Vagina (tissue), 2 donors: ENCODE results near the gene RBP5.

ENCODE experiments used
- POLR2A ChIP-seq, 2 donors: fragments of 450-650 bp; IDR thresholded peaks; one replicate each; pipeline ENCODE4 v1.6.1; 2017; ENCODE audit warnings: antibody characterized with exemption in 2 of 2, mild to moderate bottlenecking in 2 of 2, moderate library complexity in 2 of 2
- POLR2AphosphoS5 ChIP-seq, 2 donors: sonication (generic); formaldehyde crosslinking; IDR thresholded peaks; one replicate each; pipeline ENCODE4 v1.9.0; 2017; ENCODE audit warnings: antibody characterized with exemption in 2 of 2, mild to moderate bottlenecking in 2 of 2, low read depth in 1 of 2; ENCODE audit not compliant: insufficient read depth in 1 of 2
- TF ChIP-seq, protein P1 (sequence below), 3 experiments: fragments of 450-650 bp in 2 of 3; fragments of 200-600 bp in 1 of 3; sonication (generic) in 1 of 3; IDR thresholded peaks; one replicate each; pipeline ENCODE4 v1.5.1; 2017 to 2019; ENCODE audit warnings: antibody characterized with exemption in 3 of 3, mild to moderate bottlenecking in 2 of 3, moderate library complexity in 2 of 3

DNA sequence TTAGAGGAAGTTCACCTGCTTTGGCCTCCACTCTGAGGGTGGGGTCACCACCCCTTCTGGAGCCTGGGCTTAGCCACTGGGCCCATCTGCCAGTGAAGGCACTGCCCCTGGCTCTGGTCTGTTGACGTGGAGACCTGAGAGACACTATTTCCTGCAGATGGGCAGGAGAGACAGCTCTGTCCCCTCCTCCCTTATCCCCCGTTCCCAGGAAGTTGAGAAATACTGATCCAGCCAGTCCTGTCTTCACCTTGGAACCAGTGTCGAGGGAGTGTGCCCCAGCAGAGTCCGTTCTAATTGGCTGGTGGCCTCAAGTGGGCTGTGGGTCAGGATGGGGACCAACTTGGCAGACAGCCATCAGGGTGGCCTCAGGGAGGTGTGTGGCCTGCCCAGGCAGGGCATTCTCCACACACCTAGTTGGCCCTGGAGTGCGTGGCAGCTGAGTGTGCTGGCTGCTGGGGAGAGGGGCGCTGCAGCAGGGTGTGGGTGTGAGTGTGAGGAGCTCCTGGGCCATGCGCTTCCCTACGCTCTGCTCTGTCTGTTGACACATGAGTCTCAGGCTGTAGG lies 26.9 kb upstream of the RBP5 start:
- TF ChIP-seq, protein P1, sequence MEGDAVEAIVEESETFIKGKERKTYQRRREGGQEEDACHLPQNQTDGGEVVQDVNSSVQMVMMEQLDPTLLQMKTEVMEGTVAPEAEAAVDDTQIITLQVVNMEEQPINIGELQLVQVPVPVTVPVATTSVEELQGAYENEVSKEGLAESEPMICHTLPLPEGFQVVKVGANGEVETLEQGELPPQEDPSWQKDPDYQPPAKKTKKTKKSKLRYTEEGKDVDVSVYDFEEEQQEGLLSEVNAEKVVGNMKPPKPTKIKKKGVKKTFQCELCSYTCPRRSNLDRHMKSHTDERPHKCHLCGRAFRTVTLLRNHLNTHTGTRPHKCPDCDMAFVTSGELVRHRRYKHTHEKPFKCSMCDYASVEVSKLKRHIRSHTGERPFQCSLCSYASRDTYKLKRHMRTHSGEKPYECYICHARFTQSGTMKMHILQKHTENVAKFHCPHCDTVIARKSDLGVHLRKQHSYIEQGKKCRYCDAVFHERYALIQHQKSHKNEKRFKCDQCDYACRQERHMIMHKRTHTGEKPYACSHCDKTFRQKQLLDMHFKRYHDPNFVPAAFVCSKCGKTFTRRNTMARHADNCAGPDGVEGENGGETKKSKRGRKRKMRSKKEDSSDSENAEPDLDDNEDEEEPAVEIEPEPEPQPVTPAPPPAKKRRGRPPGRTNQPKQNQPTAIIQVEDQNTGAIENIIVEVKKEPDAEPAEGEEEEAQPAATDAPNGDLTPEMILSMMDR (IDR thresholded peaks at IDR 0.05): no peak
- TF ChIP-seq POLR2AphosphoS5 (IDR thresholded peaks at IDR 0.05; ENCODE audit: insufficient read depth in 1 of 2, low read depth in 1 of 2) (no peak), POLR2A (IDR thresholded peaks at IDR 0.05) (no peak)
